ENCODE results near the gene CCL25.

CCL25 gene

DNA sequence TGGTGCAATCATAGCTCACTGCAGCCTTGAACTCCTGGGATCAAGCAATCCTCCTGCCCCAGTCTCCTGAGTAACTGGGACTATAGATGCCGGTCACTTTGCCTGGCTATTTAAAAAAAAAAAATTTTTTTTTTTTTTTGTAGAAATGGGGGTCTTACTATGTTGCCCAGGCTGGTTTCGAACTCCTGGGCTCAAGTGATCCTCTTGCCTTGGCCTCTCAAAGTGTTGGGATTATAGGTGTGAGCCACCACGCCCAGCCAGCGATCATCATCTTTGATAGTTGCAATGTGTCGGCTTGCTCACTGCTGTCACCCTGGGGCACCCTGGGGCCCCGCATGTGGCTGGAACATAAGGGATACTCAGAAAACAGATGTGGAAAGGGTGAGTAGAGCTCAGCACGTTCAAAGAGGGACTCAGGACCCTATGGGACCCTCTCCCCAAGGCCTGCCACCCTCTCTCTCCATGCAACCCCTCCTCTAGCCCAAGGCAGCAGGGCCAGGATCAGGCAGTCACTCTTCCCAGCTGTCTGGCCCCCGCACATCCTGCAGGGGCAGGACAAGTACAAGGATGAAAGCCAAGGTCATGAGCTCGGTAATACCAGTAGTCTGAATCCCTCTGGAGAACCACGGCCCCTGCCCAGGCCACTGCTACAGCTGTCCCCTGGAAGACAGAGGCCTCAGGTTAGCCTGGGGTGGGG, 6.5 kb upstream of the CCL25 start:
- DNase-seq: no peak

DNA sequence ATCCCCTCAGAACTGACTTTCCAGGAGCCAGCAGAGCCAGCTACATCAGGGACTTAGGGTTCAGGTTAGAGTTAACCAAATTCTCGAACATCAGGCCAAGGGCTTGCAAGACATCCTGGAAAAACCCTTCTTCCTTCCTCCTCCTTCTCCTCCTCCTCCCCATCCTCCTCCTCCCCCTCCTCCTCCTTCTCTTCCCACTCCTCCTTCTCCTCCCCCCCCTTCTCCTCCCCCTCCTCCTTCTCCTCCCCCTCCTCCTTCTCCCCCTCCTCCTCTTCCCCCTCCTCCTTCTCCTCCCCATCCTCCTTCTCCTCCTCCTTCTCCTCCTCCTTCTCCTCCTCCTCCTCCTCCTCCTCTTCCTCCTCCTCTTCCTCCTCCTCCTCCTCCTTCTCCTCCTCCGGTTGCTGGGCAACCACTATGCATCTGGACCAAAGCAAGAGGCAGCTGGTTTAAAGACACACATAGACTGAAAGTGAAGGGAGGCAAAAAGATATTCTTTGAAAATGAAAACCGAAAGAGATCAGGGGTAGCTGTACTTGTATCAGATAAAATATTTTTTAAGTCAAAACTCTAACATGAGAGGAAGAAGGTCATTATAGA, 5.9 kb upstream of the CCL25 start:
- no peak for DNase-seq

DNA sequence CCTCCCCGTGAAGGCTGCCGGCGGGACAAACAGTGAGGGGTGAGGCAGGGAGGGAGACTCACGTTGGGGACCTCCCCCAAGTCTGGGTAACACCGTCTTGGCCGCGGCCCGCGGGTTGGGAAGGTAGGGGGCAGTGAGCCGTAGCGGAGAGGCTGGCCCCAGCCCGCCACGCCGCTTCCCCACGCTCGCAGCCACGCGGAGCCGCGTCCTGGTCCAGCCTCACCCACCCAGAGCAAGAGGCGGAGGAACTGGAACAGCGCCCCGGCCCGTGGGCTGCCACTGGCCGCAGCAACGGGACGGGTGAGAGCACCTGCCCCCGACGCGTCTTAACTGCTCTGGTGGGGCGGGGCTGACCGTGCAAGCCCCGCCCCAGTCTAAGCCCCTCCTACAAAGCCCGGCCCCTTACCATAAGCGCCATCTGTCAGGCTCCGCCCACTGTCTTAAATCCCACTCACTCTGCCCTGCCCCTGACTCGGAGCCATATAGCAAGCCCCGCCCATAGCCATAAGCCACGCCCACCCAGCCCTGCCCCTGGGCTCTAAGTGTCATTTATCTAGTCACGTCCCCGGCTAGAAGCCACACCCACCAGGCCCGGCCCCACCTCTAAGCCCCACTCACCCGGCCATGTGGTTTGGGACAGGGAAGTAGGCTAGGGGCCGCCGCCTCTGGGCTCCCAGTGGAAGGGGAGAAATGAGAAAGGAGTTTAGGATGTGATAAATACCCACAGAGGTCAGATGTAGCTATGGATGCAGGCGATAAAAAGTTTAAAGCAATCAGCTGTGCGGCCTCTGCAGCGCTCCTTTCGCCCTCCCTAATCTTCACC, 2.1 kb upstream of the CCL25 start:
- DNase-seq: peak; percentile 62

DNA sequence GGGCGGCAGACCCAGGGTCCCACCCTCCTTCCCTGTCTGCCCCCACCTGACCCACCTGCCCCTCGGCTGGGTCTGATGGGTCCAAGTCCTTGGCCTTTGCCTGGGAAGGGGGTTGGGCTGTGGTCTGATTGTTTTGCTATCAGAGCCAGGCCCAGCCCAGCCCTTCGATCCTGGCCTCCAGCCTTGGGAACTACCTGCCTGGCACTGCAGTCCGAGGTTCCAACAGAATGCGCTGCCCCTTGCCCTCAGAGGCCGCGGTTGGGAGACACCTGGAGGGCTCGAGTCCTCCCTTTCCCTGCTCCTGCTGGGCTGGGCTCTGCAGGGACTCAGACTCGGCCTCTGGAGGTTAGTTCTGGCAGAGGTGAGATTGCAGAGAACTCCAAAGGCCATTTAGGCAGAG, 1.6 kb downstream of the CCL25 start:
- DNase-seq: no peak

DNA sequence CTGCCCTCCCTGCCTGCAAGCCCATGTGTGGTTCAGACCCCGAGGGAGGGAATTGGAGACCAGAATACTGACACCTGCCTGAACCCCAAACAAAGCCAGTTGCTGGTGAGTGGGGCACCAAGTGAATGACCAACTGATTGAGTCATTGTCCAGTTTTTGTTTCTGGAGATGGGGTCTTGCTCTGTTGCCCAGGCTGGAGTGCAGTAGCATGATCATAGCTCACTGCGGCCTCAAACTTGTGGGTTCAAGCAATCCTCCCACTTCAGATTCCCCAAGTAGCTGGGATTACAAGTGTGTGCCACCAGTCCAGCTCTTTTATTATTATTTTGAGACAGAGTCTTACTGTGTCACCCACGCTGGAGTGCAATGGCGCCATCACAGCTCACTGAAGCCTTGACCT, 4.0 kb downstream of the CCL25 start:
- DNase-seq: no peak

DNA sequence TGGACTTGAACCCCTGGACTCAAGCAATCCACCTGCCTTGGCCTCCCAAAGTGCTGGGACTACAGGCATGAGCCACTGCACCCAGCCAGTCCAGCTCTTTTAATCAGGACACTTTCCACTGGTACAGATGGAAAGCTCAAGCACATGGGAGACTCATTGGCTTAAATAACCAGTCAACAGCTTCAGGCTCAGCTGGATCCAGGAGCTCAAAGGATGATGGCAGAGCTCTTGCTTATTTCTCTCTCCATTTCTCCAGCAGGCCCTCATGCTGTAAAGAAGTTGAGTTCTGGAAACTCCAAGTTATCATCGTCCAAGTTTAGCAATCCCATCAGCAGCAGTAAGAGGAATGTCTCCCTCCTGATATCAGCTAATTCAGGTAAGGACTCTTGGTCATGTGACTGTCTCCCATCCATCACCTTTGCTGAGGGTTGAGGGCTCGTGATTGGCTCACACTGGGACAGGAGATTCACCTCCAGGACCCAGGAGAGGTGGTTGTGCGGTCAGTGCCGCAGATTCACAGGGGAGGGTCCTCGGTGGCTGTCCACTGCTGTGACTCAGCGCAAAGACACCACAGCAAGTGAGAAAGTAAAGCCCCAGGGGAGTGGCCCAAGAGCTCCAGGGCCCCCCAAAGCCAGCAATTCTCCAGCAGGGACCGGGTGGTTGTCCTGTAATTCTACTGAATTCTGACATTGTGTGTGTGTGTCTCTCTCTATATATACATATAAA, 5.1 kb downstream of the CCL25 start:
- no peak for DNase-seq

DNA sequence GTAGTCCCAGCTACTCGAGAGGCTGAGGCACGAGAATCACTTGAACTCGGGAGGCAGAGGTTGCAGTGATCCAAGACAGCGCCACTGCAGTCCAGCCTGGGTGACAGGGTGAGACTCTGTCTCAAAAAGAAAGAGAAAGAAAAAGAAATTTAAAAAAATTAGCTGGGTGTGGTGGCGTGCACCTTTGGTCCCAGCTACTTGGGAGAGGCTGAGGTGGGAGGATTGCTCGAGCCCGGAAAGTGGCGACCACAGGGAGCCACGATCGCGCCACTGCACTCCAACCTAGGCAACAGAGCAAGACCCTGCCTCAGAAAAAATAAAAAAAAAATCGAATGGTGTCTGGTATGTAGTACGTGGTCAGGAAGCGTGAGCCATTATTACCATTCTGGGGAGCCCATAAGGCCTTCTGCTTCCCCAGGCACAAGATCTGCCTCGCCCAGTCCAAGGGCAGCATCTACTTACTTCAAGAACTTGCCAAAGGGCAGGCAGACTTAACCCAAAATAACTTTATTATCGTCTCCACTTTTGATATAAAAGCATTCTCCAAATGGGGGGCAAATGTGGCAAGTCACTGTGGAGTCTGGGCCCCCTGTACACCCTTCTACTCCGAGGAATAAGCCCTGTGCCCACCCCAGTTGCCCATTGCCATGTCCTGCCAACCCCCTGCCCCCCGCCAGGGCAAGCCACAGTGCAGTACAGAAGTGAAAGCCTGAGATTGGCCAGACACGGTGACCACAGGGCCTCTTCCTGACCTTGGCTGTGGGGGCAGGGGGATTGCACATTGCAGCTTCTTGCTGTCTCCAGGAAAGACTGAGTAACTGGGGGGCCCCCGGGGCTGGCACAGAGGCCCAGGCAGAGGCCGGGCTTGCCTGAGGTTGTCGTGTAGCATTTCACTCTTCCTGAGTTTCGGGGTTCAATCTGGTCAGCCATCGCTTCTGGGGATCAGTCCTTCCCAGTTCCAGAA, 12.6 kb downstream of the CCL25 start:
- no peak for DNase-seq

DNA sequence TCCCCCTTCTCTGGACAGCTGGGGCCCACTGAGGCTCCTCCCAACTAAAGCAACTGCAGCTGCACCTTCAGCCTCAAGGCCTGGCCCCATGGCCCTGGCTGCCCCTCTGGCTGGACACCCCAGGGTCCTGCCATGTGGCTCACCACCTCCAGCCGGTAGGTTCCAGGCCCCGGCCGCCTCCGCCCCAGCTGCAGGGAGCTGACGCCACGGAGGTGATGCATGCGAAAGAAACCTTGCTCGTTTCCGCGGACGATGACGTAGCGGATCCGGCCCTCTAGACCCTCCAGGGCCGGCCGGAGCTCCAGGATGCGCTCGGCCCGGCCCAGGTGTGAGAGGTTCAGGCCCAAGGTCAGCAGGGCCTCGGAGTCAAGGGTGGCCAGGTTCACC, 13.3 kb downstream of the CCL25 start:
- DNase-seq: no peak

DNA sequence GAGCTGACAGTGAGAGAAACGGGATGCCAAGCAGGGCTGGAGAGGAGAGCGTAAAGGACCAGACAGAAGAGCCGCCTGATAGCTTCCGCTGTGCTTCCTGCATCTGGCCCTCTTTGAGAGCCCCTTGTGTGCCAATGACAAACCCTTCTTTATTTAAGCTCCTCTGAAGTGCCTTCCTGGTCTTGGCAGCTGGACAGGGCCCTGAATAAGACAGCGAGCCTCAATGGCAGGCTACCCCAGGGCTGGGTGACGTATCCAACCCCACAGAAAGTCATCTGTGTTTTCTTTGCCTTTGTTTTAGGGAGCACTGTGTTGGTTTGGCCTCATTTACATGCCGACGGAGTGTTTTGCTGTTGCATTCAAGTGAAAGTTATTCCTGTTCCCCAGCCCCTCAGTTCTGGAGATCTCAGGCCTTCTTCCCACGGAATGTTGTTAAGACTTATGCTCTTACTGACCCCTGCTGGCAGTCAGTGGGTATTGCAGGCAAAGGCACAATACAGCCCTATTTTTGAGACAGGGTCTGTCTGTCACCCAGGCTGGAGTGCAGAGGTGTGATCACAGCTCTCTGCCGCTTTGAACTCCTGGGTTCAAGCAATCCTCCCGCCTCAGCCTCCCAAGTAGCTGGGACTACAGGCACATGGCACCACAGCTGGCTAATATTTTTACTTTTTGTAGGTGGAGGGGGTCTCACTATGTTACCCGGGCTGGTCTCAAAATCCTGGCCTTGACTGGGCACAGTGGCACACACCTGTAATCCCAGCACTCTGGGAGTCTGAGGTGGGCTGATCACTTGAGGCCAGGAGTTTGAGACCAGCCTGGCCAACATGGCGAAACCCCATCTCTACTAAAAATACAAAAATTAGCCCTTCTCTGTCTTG, 16.8 kb downstream of the CCL25 start:
- DNase-seq: no peak

DNA sequence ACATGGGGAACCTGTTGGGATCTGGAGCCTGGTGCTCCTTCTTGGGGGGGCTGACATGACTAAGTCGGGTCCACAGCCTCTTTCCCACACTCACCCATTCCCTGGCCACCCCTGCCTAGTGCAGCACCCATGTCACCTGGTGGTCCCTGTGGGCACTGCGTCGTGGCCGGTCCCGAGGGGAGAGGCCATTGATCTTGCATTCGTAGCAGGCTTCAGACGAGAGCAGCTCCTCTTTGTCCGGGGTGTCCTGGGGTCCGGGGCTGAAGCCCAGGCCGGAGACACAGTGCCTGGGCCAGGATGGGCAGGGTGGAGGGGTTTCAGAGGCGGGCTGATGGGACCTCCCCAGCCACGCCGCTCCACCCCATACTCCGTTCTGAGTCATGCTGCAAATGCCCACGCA, 19.4 kb downstream of the CCL25 start:
- DNase-seq: no peak

DNA sequence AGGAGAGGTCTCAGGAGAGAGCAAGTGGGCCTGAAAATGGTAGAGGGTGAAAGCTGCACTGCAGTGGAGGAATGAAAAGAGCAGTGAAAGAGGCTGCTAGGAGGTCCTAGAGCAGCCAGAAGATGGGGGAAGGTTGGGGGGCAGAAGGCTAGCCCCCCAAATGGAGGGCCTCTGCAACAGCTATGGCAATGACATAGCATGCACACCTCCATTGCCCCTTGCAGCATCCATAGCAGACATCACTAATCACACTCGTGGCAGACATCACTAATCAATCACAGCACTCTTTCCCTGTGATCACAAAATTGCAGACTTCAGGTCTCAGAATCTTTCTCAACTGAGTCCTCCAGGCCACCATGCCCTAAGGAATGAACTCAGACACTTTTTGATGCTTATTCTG, 21.9 kb downstream of the CCL25 start:
- DNase-seq: no peak

DNA sequence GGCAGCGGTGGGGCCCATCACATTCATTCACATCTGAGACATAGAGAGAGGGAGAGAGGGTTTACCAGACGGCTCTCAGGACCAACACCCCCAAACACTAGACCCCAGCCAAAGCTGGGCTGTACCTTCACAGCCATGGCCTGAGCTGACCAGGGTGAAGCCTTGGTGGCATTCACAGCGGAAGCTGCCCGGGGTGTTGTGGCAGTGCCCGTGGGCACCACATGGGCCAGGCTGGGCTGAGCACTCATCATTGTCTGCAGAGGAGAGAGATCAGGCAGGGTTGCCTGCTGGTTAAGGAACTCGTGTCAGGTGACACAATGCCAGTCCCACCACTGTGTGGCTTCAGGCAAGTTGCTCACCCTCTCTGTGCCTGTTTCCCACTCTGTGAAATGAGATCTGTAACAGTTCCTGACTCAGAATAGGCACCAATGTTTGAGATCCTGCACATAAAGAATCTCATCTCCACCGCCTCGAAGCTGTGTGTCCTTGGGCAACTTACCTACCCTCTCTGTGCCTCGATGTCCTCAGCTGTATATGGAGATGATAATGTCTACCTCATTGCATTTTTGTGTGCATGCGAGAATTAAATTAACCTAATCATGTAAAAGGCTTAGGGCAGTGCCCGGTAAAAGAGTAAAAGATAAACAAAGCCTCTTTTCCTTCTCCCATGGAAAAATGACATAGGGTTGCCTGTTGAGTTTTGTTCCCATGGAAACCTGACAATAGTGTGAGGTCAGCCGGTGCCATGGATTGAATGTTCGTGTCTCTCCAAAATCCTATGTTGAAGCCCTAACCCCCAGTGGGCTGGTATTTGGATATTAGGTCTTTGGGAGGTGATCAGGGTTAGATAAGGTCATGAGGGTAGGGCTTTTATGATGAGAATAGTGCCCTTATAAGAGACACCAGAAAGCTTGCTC, 22.9 kb downstream of the CCL25 start:
- DNase-seq: no peak

DNA sequence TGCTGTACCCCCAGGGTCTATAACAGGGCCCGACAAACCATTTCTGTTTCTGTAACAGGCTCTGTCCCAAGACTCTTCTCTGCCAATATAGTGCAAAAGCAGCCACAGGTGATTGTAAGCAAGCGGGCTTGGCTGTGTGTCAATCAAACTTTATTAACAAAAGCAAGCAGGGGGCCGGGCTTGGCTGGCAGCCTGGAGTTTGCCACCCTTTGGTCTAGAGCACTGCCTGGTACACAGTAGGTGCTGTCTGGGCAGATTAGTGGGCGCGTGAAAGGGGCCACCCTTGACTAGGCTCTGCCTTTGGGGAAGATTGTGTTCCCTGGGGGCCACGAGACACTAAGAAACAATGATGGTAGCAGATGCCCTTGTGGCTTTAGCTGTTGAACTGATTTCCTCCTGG, 27.4 kb downstream of the CCL25 start:
- no peak for DNase-seq

DNA sequence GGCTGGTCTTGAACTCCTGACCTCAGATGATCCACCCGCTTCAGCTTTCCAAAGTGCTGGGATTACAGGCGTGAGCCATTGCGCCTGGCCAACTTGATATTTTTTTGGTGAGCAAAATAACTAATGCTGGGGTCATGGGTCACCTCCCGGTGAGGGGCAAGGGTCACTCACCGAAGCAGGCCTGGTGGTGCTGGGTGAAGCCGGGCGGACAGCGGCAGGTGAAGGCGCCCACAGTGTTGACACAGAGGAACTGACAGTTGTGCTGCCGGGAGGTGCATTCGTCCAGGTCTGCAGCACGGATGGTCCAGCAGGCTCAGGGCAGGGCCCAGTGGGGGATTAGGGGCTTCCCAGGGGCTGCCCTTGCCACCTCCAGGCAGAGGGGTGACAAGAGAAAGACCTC, 28.3 kb downstream of the CCL25 start:
- no peak for DNase-seq

DNA sequence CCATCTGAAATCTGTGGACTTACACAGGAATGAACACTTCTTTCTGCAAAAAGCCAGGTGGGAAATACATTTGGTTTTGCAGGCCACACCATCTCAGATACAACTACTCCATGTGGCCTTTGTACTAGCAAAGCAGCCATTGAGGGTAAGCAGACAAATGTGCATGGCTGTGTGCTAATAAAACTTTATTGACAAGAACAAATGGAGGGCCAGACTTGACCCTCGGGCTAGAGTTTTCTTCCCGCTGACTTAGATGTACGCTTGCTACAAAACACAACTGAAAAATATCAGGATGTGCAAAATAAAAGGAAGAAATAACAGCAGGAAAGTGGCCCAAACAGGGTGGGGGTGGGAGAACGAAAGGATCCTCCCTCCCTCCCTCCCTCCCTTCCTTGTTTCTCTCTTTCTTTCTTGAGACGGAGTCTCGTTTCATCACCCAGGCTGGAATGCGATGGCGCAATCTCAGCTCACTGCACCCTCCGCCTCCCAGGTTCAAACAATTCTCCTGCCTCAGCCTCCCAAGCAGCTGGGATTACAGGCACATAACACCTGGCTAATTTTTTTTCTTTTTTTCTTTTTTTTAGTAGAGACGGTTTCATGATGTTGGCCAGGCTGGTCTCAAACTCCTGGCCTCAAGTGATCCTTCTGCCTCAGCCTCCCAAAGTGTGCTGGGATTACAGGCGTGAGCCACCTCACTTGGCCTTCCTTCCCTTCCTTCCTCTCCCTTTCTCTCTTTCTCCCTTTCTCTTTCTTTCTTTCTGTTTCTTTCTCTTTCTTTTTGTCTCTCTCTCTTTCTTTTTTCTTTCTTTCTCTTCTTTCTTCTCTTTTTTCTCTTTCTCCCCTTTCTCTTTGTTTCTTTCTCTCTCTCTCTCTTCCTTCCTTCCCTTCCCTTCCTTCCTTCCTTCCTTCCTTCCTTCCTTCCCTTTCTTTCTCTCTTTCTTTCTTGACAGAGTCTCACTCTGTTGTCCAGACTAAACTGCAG, 29.3 kb downstream of the CCL25 start:
- DNase-seq: no peak

DNA sequence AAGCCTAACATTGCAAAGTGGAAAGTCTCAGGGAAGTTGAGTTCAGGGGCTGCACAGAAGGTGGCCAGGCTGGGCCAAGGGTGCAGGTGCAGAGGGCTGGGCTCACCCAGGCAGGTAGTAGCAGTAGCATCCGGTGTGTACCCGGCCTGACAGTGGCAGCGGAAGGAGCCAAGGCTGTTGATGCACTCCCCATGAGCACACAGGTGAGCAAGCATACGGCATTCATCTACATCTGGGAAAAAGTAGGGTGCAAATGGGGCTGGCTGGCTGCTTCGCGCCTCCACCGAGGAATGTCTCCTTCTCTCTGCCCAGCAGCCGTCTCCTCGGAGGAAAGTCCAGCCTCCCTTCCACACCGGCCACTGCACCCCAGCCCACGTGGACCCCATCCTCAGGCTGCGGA, 30.6 kb downstream of the CCL25 start:
- DNase-seq: no peak

DNA sequence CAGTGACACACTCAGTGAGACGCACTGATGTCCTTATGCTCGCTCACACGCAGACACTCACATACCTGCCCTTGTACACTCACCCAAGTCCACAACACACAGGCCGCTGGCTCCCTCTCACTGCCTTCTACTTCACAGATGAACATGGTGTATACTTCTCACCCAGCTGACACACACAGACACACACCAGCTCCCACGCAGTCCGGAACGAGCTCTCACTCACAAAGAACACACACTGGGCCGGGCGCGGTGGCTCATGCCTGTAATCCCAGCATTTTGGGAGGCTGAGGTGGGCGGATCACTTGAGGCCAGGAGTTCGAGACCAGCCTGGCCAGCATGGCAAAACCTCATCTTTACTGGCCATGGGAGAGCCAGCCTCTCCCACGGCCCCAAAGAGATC, 31.6 kb downstream of the CCL25 start:
- DNase-seq: no peak

DNA sequence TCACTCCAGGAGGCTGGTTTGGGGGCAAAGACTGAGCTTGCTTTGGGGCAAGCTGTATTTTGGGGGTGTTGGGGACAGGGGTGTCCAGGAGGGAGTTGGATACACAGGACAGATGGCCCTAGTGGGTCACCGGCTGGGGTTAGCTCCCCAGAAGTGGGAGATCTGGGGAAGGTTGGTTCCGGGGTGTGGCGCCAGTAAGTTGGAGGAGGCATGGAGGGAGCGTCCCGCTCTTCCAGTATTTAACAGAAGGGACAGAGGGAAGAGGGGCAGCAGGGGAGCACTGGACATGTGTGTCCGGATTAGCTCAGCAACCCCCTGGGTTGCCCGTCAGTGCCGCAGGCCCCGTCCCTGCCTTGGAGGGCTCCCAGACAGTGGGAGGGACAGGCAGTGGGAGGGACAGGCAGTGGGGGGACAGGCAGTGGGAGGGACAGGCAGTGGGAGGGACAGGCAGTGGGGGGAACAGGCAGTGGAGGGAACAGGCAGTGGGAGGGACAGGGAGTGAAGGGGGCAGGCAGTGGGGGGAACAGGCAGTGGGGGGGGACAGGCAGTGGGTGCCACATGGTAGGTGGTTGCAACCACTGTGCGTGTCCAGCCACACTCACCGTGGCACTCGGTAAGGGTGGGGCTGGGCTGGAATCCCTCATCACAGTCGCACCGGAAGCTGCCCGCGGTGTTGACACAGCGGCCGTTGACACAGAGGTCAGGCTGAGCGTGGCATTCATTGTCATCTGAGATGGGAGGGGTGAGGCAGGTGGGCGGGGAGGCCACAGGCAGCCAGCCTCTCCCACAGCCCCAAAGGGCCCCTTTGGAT, 33.2 kb downstream of the CCL25 start:
- no peak for DNase-seq

Measured in fibroblast of skin of back (primary cell).